Psoas muscle (tissue), 8 donors: ENCODE data around the gene LDB3. TPM values are rescaled to one million over a fixed set of nuclear protein-coding genes. Genes with fewer than 3 reads are reported as not detected.

Experiments used
- ATAC-seq, 4 donors: fragments of 200-7000 bp; cut with Tn5 transposase; one replicate each; pipeline ENCODE4 v1.9.1; 2020; ENCODE audit warnings: moderate library complexity in 3 of 4, mild to moderate bottlenecking in 2 of 4
- DNase-seq, 2 donors: peaks; one replicate each; pipeline ENCODE4 v3.0.0-alpha.2; 2020
- H3K27ac ChIP-seq: fragments of 200-600 bp; one replicate; pipeline ENCODE4 v1.8.0; 2022
- H3K27me3 ChIP-seq, 3 donors: fragments of 200-600 bp in 1 of 3; one replicate each; pipeline versions ENCODE4 v1.6.1 to v1.8.0; 2013 to 2022; ENCODE audit warnings: low read length in 2 of 3, mild to moderate bottlenecking in 2 of 3, moderate library complexity in 1 of 3; ENCODE audit not compliant: insufficient read depth in 3 of 3
- H3K36me3 ChIP-seq, 2 donors: fragments of 200-600 bp in 1 of 2; one replicate each; pipeline versions ENCODE4 v1.6.1 to v1.8.0; 2013 to 2022; ENCODE audit warnings: low read depth in 1 of 2, mild to moderate bottlenecking in 1 of 2, moderate library complexity in 1 of 2; ENCODE audit not compliant: insufficient read depth in 1 of 2
- H3K4me1 ChIP-seq: fragments of 200-600 bp; one replicate; pipeline ENCODE4 v1.8.0; 2022
- H3K4me3 ChIP-seq: fragments of 200-600 bp; one replicate; pipeline ENCODE4 v1.8.0; 2022; ENCODE audit warnings: mild to moderate bottlenecking
- H3K9me3 ChIP-seq: fragments of 200-600 bp; one replicate; pipeline ENCODE4 v1.8.0; 2022
- WGBS, 3 donors: extraction: QIAGEN DNeasy Blood & Tissue Kit; methylation state at CpG; one replicate each; pipeline versions ENCODE4 v1.1.6 to v1.1.7; 2013; 5-methylcytosine and 5-hydroxymethylcytosine counted together
- intact Hi-C, 2 donors: fragments of 100-400 bp; cut with DNase I; formaldehyde crosslinking; loops; one replicate each; pipeline versions ENCODE4 v1.11.0 to v1.14.2; 2022
- polyA plus RNA-seq, 3 donors: library from polyadenylated mRNA; stranded (reverse); fragments of 200-250 nt; gene quantifications; one replicate each; pipeline ENCODE4 v1.2.3, GENCODE V29; 2013
- total RNA-seq, 4 donors: library from RNA; stranded (reverse); fragmentation: NEBNext Ultra II Directional in 2 of 4; extraction: Animal tissue kit (Norgen Biotek cat#: 25700) in 2 of 4; gene quantifications; one replicate each; pipeline versions ENCODE4 v1.2.1 to v1.2.4, GENCODE V29; 2021 to 2023
- TF ChIP-seq, protein P1 (sequence below): fragments of 200-600 bp; IDR thresholded peaks from one replicate; pipeline ENCODE4 v1.8.0; 2022; ENCODE audit warnings: antibody characterized with exemption
- donor health status: healthy with polysubstance abuse.
- donor health status: DM: no; HTN: no; CAD: no; lungs with moderate emphysema.
- donor health status: Bipolar disorder and iron deficiency.
- donor health status: healthy.
- donor health status: DM: yes; HTN: yes; CAD: no.
- donor health status: DM: no; HTN: no; CAD: no.
- donor health status: DM: no; HTN: no; CAD: no.
- donor health status: DM: yes; HTN: yes; CAD: no.

The LDB3 gene
- total and polyA plus RNA-seq, 7 donors = 108 to 2,187 (median 615) TPM

DNA sequence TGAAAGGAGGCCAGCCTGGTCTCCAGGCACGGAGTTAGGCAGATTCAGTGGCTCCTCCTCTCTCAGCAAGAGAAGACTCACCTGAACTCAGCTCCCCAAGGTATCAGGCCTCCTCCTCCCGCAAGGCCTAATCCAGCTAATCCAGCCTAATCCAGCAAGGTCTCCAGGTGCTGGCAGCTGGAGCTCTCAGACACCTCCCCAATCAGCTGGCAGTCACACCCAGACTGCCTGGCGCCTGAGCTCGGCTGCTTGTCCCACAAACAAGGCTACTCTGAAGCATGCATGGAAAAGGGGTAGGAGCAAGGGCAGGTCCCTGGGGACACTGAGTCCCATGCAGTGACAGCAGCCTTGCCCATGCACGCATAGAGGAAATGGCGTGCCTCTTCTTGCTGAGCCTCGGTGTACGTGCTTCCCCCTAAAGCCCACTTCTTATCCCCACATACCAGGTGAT lies 17.3 kb upstream of the LDB3 start:
- Histone ChIP-seq H3K9me3 (no peaks in the 10 kb centered on the region), H3K4me3 (no peak overlapping the region), H3K27me3 (no peaks in the 10 kb centered on the region), H3K36me3 (no peaks in the 10 kb centered on the region), H3K27ac (no peak overlapping the region), H3K4me1 (peaks cover 19% of the 10 kb centered on the region)
- TF ChIP-seq, protein P1, sequence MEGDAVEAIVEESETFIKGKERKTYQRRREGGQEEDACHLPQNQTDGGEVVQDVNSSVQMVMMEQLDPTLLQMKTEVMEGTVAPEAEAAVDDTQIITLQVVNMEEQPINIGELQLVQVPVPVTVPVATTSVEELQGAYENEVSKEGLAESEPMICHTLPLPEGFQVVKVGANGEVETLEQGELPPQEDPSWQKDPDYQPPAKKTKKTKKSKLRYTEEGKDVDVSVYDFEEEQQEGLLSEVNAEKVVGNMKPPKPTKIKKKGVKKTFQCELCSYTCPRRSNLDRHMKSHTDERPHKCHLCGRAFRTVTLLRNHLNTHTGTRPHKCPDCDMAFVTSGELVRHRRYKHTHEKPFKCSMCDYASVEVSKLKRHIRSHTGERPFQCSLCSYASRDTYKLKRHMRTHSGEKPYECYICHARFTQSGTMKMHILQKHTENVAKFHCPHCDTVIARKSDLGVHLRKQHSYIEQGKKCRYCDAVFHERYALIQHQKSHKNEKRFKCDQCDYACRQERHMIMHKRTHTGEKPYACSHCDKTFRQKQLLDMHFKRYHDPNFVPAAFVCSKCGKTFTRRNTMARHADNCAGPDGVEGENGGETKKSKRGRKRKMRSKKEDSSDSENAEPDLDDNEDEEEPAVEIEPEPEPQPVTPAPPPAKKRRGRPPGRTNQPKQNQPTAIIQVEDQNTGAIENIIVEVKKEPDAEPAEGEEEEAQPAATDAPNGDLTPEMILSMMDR = no peak
- DNase-seq (no peak), ATAC-seq (no peak)
- intact Hi-C loops = no loop called here
- WGBS, 3 donors = 80 to 93% (median 87%) methylated on average over 8 of the region's 8 CpGs

DNA sequence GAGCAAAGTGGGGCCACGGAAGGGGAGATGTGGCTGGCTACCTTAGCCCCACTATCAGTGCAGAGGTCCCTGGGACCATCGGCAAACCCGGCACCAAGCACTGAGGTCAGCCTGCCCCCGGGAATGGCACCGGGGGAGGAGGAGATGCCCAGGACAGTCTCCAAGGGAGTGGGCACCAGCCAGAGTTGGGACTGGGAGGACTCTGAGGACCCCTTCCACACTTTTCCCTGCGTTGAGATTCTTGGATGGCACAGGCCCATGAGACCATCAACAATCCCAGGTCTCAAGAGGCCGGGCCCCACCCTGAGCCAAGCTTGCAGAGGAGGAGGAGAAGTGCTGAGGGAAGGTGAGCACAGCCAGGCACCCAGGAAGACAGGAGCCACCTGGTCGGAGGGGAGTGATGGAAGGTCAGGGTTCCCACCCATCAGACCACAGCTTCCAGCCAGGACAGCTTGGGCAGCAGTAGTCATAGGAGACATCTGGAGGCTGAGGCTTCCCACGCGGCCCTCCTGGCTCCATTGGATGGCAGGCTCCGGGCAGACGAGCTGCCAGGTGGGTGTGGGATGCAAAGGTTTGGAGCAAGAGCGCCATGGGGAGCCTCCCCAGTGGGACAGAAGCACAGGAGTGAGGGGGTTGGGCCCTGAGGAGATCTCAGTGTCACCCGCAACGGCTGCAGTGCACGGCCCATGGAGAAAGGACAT lies 16.5 kb upstream of the LDB3 start:
- H3K36me3 ChIP-seq = no peaks in the 10 kb centered on the region
- H3K27ac ChIP-seq = no peak overlapping the region
- no peak for ATAC-seq
- no peaks in the 10 kb centered on the region for H3K27me3 ChIP-seq
- intact Hi-C loops = no loop called here
- TF ChIP-seq, protein P1 = no peak
- WGBS, 3 donors = 85 to 88% (median 86%) methylated on average over 16 of the region's 16 CpGs
- H3K9me3 ChIP-seq = no peaks in the 10 kb centered on the region
- no peak for DNase-seq
- peaks cover 19% of the 10 kb centered on the region for H3K4me1 ChIP-seq
- no peak overlapping the region for H3K4me3 ChIP-seq

DNA sequence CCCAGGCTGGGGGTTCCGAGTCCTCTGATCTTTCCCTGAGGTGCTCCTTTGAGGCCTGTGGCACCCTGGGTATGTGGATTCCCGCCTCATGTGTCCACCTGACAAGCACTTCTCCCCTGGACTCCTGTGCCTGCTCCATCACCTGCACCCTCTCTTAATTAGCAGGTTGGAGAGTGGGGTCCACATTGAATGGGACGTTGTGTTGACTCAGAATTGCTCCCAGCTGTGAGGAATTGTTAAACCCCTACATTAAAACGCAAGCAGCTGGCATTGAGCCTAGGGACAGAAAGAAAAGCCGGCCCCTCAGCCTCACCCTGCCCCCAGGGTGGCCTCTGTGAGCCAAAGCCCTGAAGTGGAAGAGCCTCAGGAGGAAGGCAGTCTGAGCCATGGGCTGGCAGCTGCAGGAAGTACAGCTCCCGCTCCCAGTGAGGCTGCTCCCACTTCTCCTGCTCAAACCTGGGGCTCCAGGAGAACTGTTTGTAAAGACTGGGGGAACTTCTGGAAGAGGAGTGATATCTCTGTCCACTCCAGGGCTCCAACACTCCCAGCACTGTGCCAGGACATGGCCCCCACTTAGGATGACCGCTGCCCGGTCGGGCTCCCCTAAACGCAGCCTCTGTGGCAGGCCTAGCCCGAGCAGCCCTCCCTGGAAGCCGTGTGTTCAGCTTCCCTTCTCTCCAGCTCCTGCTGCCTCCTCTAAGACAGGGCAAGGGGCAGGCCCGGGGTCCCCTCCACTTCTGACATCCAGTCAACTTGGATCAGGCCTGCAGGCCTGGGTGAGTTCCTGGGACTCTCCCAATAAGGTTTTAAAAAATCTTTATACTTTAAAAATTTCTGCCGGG lies 15.7 kb upstream of the LDB3 start:
- DNase-seq (no peak), ATAC-seq (no peak)
- H3K9me3 ChIP-seq = no peaks in the 10 kb centered on the region
- intact Hi-C loops = no loop called here
- TF ChIP-seq, protein P1 = no peak
- no peak overlapping the region for H3K27ac ChIP-seq
- no peaks in the 10 kb centered on the region for H3K27me3 ChIP-seq
- 78 to 79% (median 79%) methylated on average over 14 of the region's 14 CpGs for WGBS, 3 donors
- peaks cover 19% of the 10 kb centered on the region for H3K4me1 ChIP-seq
- H3K36me3 ChIP-seq = no peaks in the 10 kb centered on the region
- no peak overlapping the region for H3K4me3 ChIP-seq

DNA sequence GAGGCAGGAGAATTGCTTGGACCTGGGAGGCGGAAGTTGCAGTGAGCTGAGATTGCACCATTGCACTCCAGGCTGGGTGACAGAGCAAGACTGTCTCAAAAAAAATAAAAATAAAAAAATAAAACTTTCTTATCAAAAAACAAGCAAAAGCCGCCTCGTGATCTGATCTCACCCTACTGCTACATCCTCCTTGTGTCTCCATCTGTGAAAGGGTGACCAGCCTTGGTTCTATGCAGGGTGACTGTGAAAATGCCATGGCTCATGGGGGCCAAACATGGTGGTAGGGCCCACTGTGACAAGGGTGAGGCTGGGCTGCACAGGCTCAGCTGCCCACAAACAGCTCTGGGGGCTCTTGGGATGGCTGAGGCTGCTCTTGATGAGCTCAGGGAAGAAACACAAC lies 14.9 kb upstream of the LDB3 start:
- Histone ChIP-seq H3K36me3 (no peaks in the 10 kb centered on the region), H3K27me3 (no peaks in the 10 kb centered on the region), H3K27ac (no peak overlapping the region), H3K9me3 (no peaks in the 10 kb centered on the region), H3K4me3 (no peak overlapping the region), H3K4me1 (peaks cover 19% of the 10 kb centered on the region)
- TF ChIP-seq, protein P1 = no peak
- 93 to 99% (median 96%) methylated on average over 3 of the region's 3 CpGs for WGBS, 3 donors
- intact Hi-C loops = no loop called here
- ATAC-seq = no peak
- DNase-seq = no peak
